SK-N-SH (cell line): ENCODE measurements around the gene THYN1. TPM values are rescaled to one million over a fixed set of nuclear protein-coding genes. Genes with fewer than 3 reads are reported as not detected.

Source experiments
- CTCF ChIA-PET: fragments of 300-600, 350-600 bp; formaldehyde crosslinking; extraction: SDS; loops from one replicate; lab custom pipeline; 2021; lab: Yijun Ruan, JAX
- POLR2A ChIA-PET: fragments of 350-600 bp; sonication (Branson Sonifier 250); formaldehyde crosslinking; extraction: SDS; loops from one replicate; lab custom pipeline; 2020; ENCODE audit warnings: antibody characterized with exemption, inconsistent platforms; lab: Yijun Ruan, JAX
- DNase-seq: peaks from one replicate; pipeline ENCODE4 v3.0.0; 2012
- H2AFZ ChIP-seq: fragments of 200-600 bp; sonication (generic); 2 replicates; pipeline ENCODE4 v1.8.1; 2016; ENCODE audit warnings: antibody characterized with exemption, mild to moderate bottlenecking, low read depth
- H3F3A ChIP-seq: fragments of 200-600 bp; sonication (generic); replicated peaks from 2 replicates; pipeline ENCODE3; 2016; ENCODE audit warnings: antibody characterized with exemption, mild to moderate bottlenecking; ENCODE audit not compliant: insufficient read depth
- H3K27ac ChIP-seq, 2 experiments: fragments of 200-500 bp in 1 of 2; fragments of 200-600 bp in 1 of 2; sonication (Bioruptor generic) in 1 of 2; sonication (generic), shearing (Covaris generic) in 1 of 2; 2 replicates each; pipeline versions ENCODE4 v1.5.1 to v1.6.1; 2014 to 2016; ENCODE audit warnings: low read depth in 2 of 2, inconsistent platforms in 1 of 2, low read length in 1 of 2, mild to moderate bottlenecking in 1 of 2, mixed read lengths in 1 of 2
- H3K27me3 ChIP-seq: fragments of 200-600 bp; sonication (generic), shearing (Covaris generic); 2 replicates; pipeline ENCODE4 v1.6.1; 2016; ENCODE audit warnings: mixed run types; ENCODE audit not compliant: insufficient read depth
- H3K36me3 ChIP-seq, 2 experiments: fragments of 200-500 bp in 1 of 2; fragments of 200-600 bp in 1 of 2; sonication (Bioruptor generic) in 1 of 2; sonication (generic) in 1 of 2; replicated peaks in 1 of 2; 2 replicates each; pipeline versions ENCODE3 to v1.5.1; 2014 to 2016; ENCODE audit warnings: low read length in 1 of 2, mild to moderate bottlenecking in 1 of 2; ENCODE audit not compliant: insufficient read depth in 2 of 2, control insufficient read depth in 1 of 2
- H3K4me1 ChIP-seq, 2 experiments: fragments of 200-500 bp in 1 of 2; fragments of 200-600 bp in 1 of 2; sonication (Bioruptor generic) in 1 of 2; sonication (generic), shearing (Covaris generic) in 1 of 2; 2 replicates each; pipeline versions ENCODE4 v1.5.1 to v1.6.1; 2014 to 2016; ENCODE audit warnings: low read depth in 1 of 2, low read length in 1 of 2, mixed run types in 1 of 2; ENCODE audit not compliant: insufficient read depth in 2 of 2, control insufficient read depth in 1 of 2
- H3K4me2 ChIP-seq: fragments of 200-600 bp; sonication (generic), shearing (Covaris generic); 2 replicates; pipeline ENCODE4 v1.6.1; 2017; ENCODE audit warnings: mixed run types
- H3K4me3 ChIP-seq, 2 experiments: fragments of 200-500 bp in 1 of 2; fragments of 200-600 bp in 1 of 2; sonication (Bioruptor generic) in 1 of 2; sonication (generic), shearing (Covaris generic) in 1 of 2; 2 replicates each; pipeline versions ENCODE4 v1.5.1 to v1.8.1; 2014 to 2016; ENCODE audit warnings: low read depth in 2 of 2, inconsistent platforms in 1 of 2, low read length in 1 of 2, mild to moderate bottlenecking in 1 of 2, mixed read lengths in 1 of 2, moderate library complexity in 1 of 2
- H3K79me2 ChIP-seq: fragments of 200-600 bp; sonication (generic); 2 replicates; pipeline ENCODE4 v1.8.1; 2017; ENCODE audit warnings: mild to moderate bottlenecking; ENCODE audit not compliant: insufficient read depth
- H3K9ac ChIP-seq: fragments of 200-600 bp; sonication (generic); 2 replicates; pipeline ENCODE4 v1.6.1; 2017; ENCODE audit warnings: mixed run types
- H3K9me2 ChIP-seq: fragments of 200-600 bp; sonication (generic); 2 replicates; pipeline ENCODE4 v1.6.1; 2017; ENCODE audit warnings: mixed run types
- H3K9me3 ChIP-seq: fragments of 200-600 bp; sonication (generic); 2 replicates; pipeline ENCODE4 v1.6.1; 2017; ENCODE audit warnings: mixed run types, mild to moderate bottlenecking, moderate library complexity
- H4K20me1 ChIP-seq: fragments of 200-600 bp; sonication (generic); 2 replicates; pipeline ENCODE4 v1.6.1; 2017; ENCODE audit warnings: mild to moderate bottlenecking, mixed run types; ENCODE audit not compliant: insufficient read depth
- CHD2 ChIP-seq: fragments of 150-350 bp; IDR thresholded peaks from 2 replicates; pipeline ENCODE4 v1.6.1; 2018; ENCODE audit warnings: low read length; ENCODE audit not compliant: partially characterized antibody
- ELF1 ChIP-seq: IDR thresholded peaks from 2 replicates; pipeline ENCODE4 v1.4.0; 2012
- EP300 ChIP-seq, 2 experiments: IDR thresholded peaks; 2 replicates each; pipeline versions ENCODE4 v1.4.0 to v1.6.1; 2012; ENCODE audit warnings: borderline replicate concordance in 1 of 2, low read depth in 1 of 2, low read length in 1 of 2
- EZH2phosphoT487 ChIP-seq: fragments of 200-600 bp; sonication (generic); IDR thresholded peaks from 2 replicates; pipeline ENCODE4 v1.6.1; 2017; ENCODE audit warnings: low read depth, mixed run types, mild to moderate bottlenecking, antibody characterized with exemption, moderate library complexity, borderline replicate concordance
- GATA2 ChIP-seq: sonication (generic); formaldehyde crosslinking; IDR thresholded peaks from 2 replicates; pipeline ENCODE4 v1.5.0; 2020; ENCODE audit warnings: mild to moderate bottlenecking, missing genetic modification reagents
- IRF3 ChIP-seq: fragments of 150-350 bp; IDR thresholded peaks from 2 replicates; pipeline ENCODE4 v1.6.1; 2016; ENCODE audit warnings: mild to moderate bottlenecking, low read depth, low read length
- NFIC ChIP-seq: IDR thresholded peaks from 2 replicates; pipeline ENCODE4 v1.4.0; 2012; ENCODE audit warnings: borderline replicate concordance
- NRF1 ChIP-seq: IDR thresholded peaks from 2 replicates; pipeline ENCODE4 v1.6.1; 2012; ENCODE audit warnings: low read depth, mild to moderate bottlenecking, low read length
- POLR2AphosphoS5 ChIP-seq: IDR thresholded peaks from 2 replicates; pipeline ENCODE4 v1.6.1; 2012; ENCODE audit warnings: low read depth, low read length
- RAD21 ChIP-seq: IDR thresholded peaks from 2 replicates; pipeline ENCODE4 v1.6.1; 2012; ENCODE audit warnings: mild to moderate bottlenecking, low read length
- RXRA ChIP-seq: IDR thresholded peaks from 2 replicates; pipeline ENCODE4 v1.4.0; 2012; ENCODE audit warnings: low read depth, mild to moderate bottlenecking, borderline replicate concordance
- SIN3A ChIP-seq: IDR thresholded peaks from 2 replicates; pipeline ENCODE4 v1.6.1; 2012; ENCODE audit warnings: low read depth, mild to moderate bottlenecking, low read length, moderate library complexity, borderline replicate concordance
- TAF1 ChIP-seq: IDR thresholded peaks from 2 replicates; pipeline ENCODE4 v1.6.1; 2012; ENCODE audit warnings: low read depth, mild to moderate bottlenecking, low read length, moderate library complexity, borderline replicate concordance
- TEAD4 ChIP-seq: IDR thresholded peaks from 2 replicates; pipeline ENCODE4 v1.4.0; 2012; ENCODE audit warnings: mild to moderate bottlenecking, borderline replicate concordance; ENCODE audit not compliant: insufficient read depth
- WGBS: methylation state at CpG from one replicate; pipeline ENCODE4 v1.1.6; 2017; ENCODE audit warnings: low lambda C conversion rate; 5-methylcytosine and 5-hydroxymethylcytosine counted together
- polyA plus RNA-seq, 3 experiments: library from polyadenylated mRNA; depleted of rRNA; stranded (reverse); fragments of >200 nt; gene quantifications; 2 replicates each; pipeline ENCODE4 v1.2.3, GENCODE V29; 2012
- TF ChIP-seq, protein P1 (sequence below): fragments of 200-600 bp; sonication (generic); IDR thresholded peaks from 2 replicates; pipeline ENCODE4 v1.6.1; 2017; ENCODE audit warnings: antibody characterized with exemption, mild to moderate bottlenecking, moderate library complexity
- TF ChIP-seq, protein P2 (sequence below): IDR thresholded peaks from 2 replicates; pipeline ENCODE4 v1.4.0; 2012; ENCODE audit warnings: low read depth, borderline replicate concordance
- TF ChIP-seq, protein P3 (sequence below): IDR thresholded peaks from 2 replicates; pipeline ENCODE4 v1.4.0; 2012; ENCODE audit warnings: low read depth, borderline replicate concordance
- TF ChIP-seq, protein P4 (sequence below): fragments of 150-350 bp; IDR thresholded peaks from 2 replicates; pipeline ENCODE4 v1.6.1; 2017; ENCODE audit warnings: antibody characterized with exemption, low read length, low read depth, borderline replicate concordance

The THYN1 gene
- polyA plus RNA-seq, 1 of the 3 experiments (the other 2 are of a cell fraction): 61.8 TPM

DNA sequence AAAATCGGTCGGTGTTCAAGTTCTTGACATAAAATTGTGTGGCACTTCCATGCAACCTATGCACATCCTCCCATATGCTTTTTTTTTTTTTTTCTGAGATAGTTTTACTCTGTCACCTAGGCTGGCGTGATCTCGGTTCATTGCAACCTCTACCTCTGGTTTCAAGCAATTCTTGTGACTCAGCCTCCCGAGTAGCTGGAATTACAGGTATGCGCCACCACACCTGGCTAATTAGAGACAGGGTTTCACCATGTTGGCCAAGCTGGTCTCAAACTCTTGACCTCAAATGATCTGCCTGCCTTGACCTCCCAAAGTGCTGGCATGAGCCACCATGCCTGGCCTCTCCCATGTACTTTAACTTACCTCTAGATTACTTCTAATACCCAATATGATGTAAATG lies 38.0 kb upstream of the THYN1 start:
- WGBS: 63% methylated on average over 6 of the region's 6 CpGs
- TF ChIP-seq, protein P1, sequence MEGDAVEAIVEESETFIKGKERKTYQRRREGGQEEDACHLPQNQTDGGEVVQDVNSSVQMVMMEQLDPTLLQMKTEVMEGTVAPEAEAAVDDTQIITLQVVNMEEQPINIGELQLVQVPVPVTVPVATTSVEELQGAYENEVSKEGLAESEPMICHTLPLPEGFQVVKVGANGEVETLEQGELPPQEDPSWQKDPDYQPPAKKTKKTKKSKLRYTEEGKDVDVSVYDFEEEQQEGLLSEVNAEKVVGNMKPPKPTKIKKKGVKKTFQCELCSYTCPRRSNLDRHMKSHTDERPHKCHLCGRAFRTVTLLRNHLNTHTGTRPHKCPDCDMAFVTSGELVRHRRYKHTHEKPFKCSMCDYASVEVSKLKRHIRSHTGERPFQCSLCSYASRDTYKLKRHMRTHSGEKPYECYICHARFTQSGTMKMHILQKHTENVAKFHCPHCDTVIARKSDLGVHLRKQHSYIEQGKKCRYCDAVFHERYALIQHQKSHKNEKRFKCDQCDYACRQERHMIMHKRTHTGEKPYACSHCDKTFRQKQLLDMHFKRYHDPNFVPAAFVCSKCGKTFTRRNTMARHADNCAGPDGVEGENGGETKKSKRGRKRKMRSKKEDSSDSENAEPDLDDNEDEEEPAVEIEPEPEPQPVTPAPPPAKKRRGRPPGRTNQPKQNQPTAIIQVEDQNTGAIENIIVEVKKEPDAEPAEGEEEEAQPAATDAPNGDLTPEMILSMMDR: no peak
- TF ChIP-seq TAF1: no peak
- TF ChIP-seq NFIC: no peak
- TF ChIP-seq, protein P2, sequence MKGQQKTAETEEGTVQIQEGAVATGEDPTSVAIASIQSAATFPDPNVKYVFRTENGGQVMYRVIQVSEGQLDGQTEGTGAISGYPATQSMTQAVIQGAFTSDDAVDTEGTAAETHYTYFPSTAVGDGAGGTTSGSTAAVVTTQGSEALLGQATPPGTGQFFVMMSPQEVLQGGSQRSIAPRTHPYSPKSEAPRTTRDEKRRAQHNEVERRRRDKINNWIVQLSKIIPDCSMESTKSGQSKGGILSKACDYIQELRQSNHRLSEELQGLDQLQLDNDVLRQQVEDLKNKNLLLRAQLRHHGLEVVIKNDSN: no peak
- TF ChIP-seq RAD21: no peak
- TF ChIP-seq EZH2phosphoT487: no peak
- no peak for TF ChIP-seq GATA2 (CRISPR knock-in tag)
- TF ChIP-seq, protein P3, sequence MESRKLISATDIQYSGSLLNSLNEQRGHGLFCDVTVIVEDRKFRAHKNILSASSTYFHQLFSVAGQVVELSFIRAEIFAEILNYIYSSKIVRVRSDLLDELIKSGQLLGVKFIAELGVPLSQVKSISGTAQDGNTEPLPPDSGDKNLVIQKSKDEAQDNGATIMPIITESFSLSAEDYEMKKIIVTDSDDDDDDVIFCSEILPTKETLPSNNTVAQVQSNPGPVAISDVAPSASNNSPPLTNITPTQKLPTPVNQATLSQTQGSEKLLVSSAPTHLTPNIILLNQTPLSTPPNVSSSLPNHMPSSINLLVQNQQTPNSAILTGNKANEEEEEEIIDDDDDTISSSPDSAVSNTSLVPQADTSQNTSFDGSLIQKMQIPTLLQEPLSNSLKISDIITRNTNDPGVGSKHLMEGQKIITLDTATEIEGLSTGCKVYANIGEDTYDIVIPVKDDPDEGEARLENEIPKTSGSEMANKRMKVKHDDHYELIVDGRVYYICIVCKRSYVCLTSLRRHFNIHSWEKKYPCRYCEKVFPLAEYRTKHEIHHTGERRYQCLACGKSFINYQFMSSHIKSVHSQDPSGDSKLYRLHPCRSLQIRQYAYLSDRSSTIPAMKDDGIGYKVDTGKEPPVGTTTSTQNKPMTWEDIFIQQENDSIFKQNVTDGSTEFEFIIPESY: no peak
- no peak for TF ChIP-seq RXRA
- no peak for TF ChIP-seq CHD2
- no peak for TF ChIP-seq IRF3
- TF ChIP-seq EP300 (IDR thresholded peaks at IDR 0.05; ENCODE audit: borderline replicate concordance in 1 of 2, low read depth in 1 of 2, low read length in 1 of 2): no peak
- no peak for TF ChIP-seq NRF1
- TF ChIP-seq ELF1: no peak
- no peak for TF ChIP-seq TEAD4
- TF ChIP-seq POLR2AphosphoS5: no peak
- TF ChIP-seq, protein P4, sequence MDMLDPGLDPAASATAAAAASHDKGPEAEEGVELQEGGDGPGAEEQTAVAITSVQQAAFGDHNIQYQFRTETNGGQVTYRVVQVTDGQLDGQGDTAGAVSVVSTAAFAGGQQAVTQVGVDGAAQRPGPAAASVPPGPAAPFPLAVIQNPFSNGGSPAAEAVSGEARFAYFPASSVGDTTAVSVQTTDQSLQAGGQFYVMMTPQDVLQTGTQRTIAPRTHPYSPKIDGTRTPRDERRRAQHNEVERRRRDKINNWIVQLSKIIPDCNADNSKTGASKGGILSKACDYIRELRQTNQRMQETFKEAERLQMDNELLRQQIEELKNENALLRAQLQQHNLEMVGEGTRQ: no peak
- TF ChIP-seq SIN3A: no peak

More for the DNA sequence above, 38.0 kb upstream of the THYN1 start:
- no peak overlapping the region for H3K27ac ChIP-seq
- H3K36me3 ChIP-seq: no peaks in the 10 kb centered on the region
- no peaks in the 10 kb centered on the region for H3K27me3 ChIP-seq
- no peaks in the 10 kb centered on the region for H3K4me1 ChIP-seq
- H3K79me2 ChIP-seq: no peaks in the 10 kb centered on the region
- POLR2A ChIA-PET: no interaction called here
- H3K9me3 ChIP-seq: no peaks in the 10 kb centered on the region
- DNase-seq: no peak
- H3F3A ChIP-seq: no peaks in the 10 kb centered on the region
- no peak overlapping the region for H2AFZ ChIP-seq
- CTCF ChIA-PET: interaction anchor here (1.9 kb wide), 1 partner anchor 15 kb away, joined by 4 read pairs; the partner anchor contains the start of gene GLB1L3
- H3K9ac ChIP-seq: no peak overlapping the region
- H4K20me1 ChIP-seq: no peaks in the 10 kb centered on the region
- H3K4me2 ChIP-seq: no peak overlapping the region
- no peak overlapping the region for H3K4me3 ChIP-seq
- no peaks in the 10 kb centered on the region for H3K9me2 ChIP-seq
